KOPT-K1 (cell line): Measurements from ENCODE around the gene UPK1B.

Experiments
- H3K27ac ChIP-seq: fragments of 200-600 bp; sonication (generic); 2 replicates; pipeline ENCODE4 v1.5.1; 2016; ENCODE audit warnings: antibody characterized with exemption, mild to moderate bottlenecking, low read depth, low read length; ENCODE audit not compliant: poor library complexity, severe bottlenecking
- H3K36me3 ChIP-seq: fragments of 200-600 bp; sonication (generic); 2 replicates; pipeline ENCODE4 v1.5.1; 2017; ENCODE audit warnings: antibody characterized with exemption, mild to moderate bottlenecking, low read length, moderate library complexity; ENCODE audit not compliant: insufficient read depth
- H3K9me3 ChIP-seq: fragments of 200-600 bp; sonication (generic); 2 replicates; pipeline ENCODE4 v1.5.1; 2017; ENCODE audit warnings: antibody characterized with exemption, low read length, mild to moderate bottlenecking; ENCODE audit not compliant: insufficient read depth, poor library complexity, severe bottlenecking

The UPK1B gene

GRCh38 chr3:119243712-119244111 lies 70.3 kb downstream of the UPK1B start:
- Histone ChIP-seq H3K9me3 (no peaks in the 10 kb centered on the region), H3K36me3 (no peaks in the 10 kb centered on the region), H3K27ac (no peak overlapping the region)

- no peaks in the 10 kb centered on the region for H3K36me3 ChIP-seq
- no peaks in the 10 kb centered on the region for H3K9me3 ChIP-seq
- no peak overlapping the region for H3K27ac ChIP-seq
Measured at GRCh38 chr3:119245778-119246177, 72.4 kb downstream of the UPK1B start.
